Stimulated activated naive CD8-positive, alpha-beta T cell treated with anti-CD3 and anti-CD28 coated beads, Interleukin-15, Interleukin-2, amounts not matched to agents 100 U/mL and 50 U/mL, for 24 hours (primary cell): ENCODE data around the gene APEH.
"Not testable (repeated sequence)": the region's sequence is repeated elsewhere in the genome, so short reads cannot be mapped to it uniquely, and the experiment has no call there.

ENCODE experiments used
- ATAC-seq: fragments of 150-1000 bp; cut with Tn5 transposase; one replicate; pipeline ENCODE4 v1.10.0; 2021
- DNase-seq: peaks from one replicate; pipeline ENCODE4 v3.0.0; 2021

The APEH gene

GRCh38 chr3:49669352-49669751 is 4.8 kb upstream of the APEH start:
- no peak for ATAC-seq
- no peak for DNase-seq

GRCh38 chr3:49670940-49671290 is 3.2 kb upstream of the APEH start:
- no peak for ATAC-seq
- DNase-seq: no peak

GRCh38 chr3:49671291-49672288 is 2.6 kb upstream of the APEH start:
- ATAC-seq (no peak), DNase-seq (peak; percentile 80)

- peak; percentile 48 for DNase-seq
- ATAC-seq: peak; percentile 0
These were observed 933 bp upstream of the APEH start for GRCh38 chr3:49673121-49673714.

GRCh38 chr3:49674497-49674983 is 389 bp downstream of the APEH start:
- ATAC-seq (peak; percentile 4), DNase-seq (peak; percentile 38)

GRCh38 chr3:49675912-49676311 is 1.8 kb downstream of the APEH start:
- no peak for DNase-seq
- no peak for ATAC-seq

GRCh38 chr3:49680493-49681231 is 6.5 kb downstream of the APEH start:
- no peak for DNase-seq
- no peak for ATAC-seq

- ATAC-seq (no peak), DNase-seq (no peak)
These were observed 7.0 kb downstream of the APEH start for GRCh38 chr3:49681232-49681522.

GRCh38 chr3:49681543-49681942 is 7.4 kb downstream of the APEH start:
- no peak for ATAC-seq
- no peak for DNase-seq

GRCh38 chr3:49683162-49683561 is 9.0 kb downstream of the APEH start:
- DNase-seq: no peak
- no peak for ATAC-seq

- ATAC-seq, DNase-seq: not testable (repeated sequence)
These were observed 10.3 kb downstream of the APEH start for GRCh38 chr3:49684453-49684852.

GRCh38 chr3:49685103-49685502 is 11.0 kb downstream of the APEH start:
- not testable (repeated sequence) for ATAC-seq, DNase-seq

GRCh38 chr3:49685846-49686245 is 11.7 kb downstream of the APEH start:
- not testable (repeated sequence) for DNase-seq, ATAC-seq

- peak; percentile 9 for ATAC-seq
- DNase-seq: peak; percentile 44
These were observed 12.2 kb downstream of the APEH start for GRCh38 chr3:49686346-49686745.

GRCh38 chr3:49686769-49687423 is 12.7 kb downstream of the APEH start:
- peak; percentile 65 for DNase-seq
- ATAC-seq: peak; percentile 34

- not testable (repeated sequence) for DNase-seq, ATAC-seq
These were observed 13.3 kb downstream of the APEH start for GRCh38 chr3:49687424-49687795.

GRCh38 chr3:49688338-49689045 is 14.3 kb downstream of the APEH start:
- ATAC-seq, DNase-seq: not testable (repeated sequence)

- DNase-seq (peak; percentile 96), ATAC-seq (peak; percentile 71)
These were observed 15.1 kb downstream of the APEH start, which contains the start of the genes MST1 and RNF123 for GRCh38 chr3:49689046-49689907. Gene MST1 (minus strand): TSS chr3:49689474. CDS start chr3:49688691, 783 bp downstream. Gene RNF123 (plus strand): TSS chr3:49689557. CDS start chr3:49691166, 1,609 bp downstream.

- DNase-seq, ATAC-seq: not testable (repeated sequence)
These were observed 15.9 kb downstream of the APEH start for GRCh38 chr3:49689908-49690624.
